Glomerular visceral epithelial cell (primary cell): ENCODE data around the gene S1PR3.

Experiments
- DNase-seq: peaks from one replicate; pipeline ENCODE4 v3.0.0-alpha.2; 2016; ENCODE audit errors: extremely low spot score

Gene S1PR3

GRCh38 chr9:88993327-88993726, 2.1 kb downstream of the S1PR3 start:
- DNase-seq = no peak

GRCh38 chr9:88993871-88994460, 2.7 kb downstream of the S1PR3 start:
- DNase-seq = no peak

GRCh38 chr9:88994469-88995199, 3.4 kb downstream of the S1PR3 start:
- DNase-seq = no peak

GRCh38 chr9:88995200-88995577, 3.9 kb downstream of the S1PR3 start:
- no peak for DNase-seq

- DNase-seq = no peak
Measured at GRCh38 chr9:88995627-88996026, 4.4 kb downstream of the S1PR3 start.

- no peak for DNase-seq
Measured at GRCh38 chr9:88996046-88996920, 5.0 kb downstream of the S1PR3 start.

GRCh38 chr9:88996921-88997235, 5.6 kb downstream of the S1PR3 start:
- no peak for DNase-seq

GRCh38 chr9:88997646-88998045, 6.4 kb downstream of the S1PR3 start:
- no peak for DNase-seq

- peak; percentile 20 for DNase-seq
Measured at GRCh38 chr9:88998503-88998902, 7.2 kb downstream of the S1PR3 start.

- no peak for DNase-seq
Measured at GRCh38 chr9:88998911-88999310, 7.6 kb downstream of the S1PR3 start.

- DNase-seq = peak; percentile 26
Measured at GRCh38 chr9:89000371-89000781, 9.1 kb downstream of the S1PR3 start.

- peak; percentile 77 for DNase-seq
Measured at GRCh38 chr9:89000973-89001916, 10.0 kb downstream of the S1PR3 start.

GRCh38 chr9:89001917-89002540, 10.8 kb downstream of the S1PR3 start:
- DNase-seq = no peak

- DNase-seq = no peak
Measured at GRCh38 chr9:89002987-89003386, 11.7 kb downstream of the S1PR3 start.

GRCh38 chr9:89005323-89005722, 14.1 kb downstream of the S1PR3 start:
- no peak for DNase-seq

GRCh38 chr9:89006267-89006666, 15.0 kb downstream of the S1PR3 start:
- no peak for DNase-seq

- peak; percentile 20 for DNase-seq
Measured at GRCh38 chr9:89006996-89007967, 16.0 kb downstream of the S1PR3 start.

- DNase-seq = no peak
Measured at GRCh38 chr9:89008055-89008743, 16.9 kb downstream of the S1PR3 start.

GRCh38 chr9:89008744-89009545, 17.7 kb downstream of the S1PR3 start:
- DNase-seq = no peak
